ENCODE data around the gene CFAP20.
"Not testable (repeated sequence)": the region's sequence is repeated elsewhere in the genome, so short reads cannot be mapped to it uniquely, and the experiment has no call there.

GRCh38 chr16:58073086-58073485, 56.1 kb downstream of the CFAP20 start:
- not testable (repeated sequence) for TF ChIP-seq CTCF (IDR thresholded peaks at IDR 0.05); ELK1 (IDR thresholded peaks at IDR 0.05; ENCODE audit: low read depth, low read length)

Measured in A549 (cell line).